Stimulated activated CD8-positive, alpha-beta memory T cell treated with anti-CD3 and anti-CD28 coated beads, Interleukin-4, amount 100 ng/mL, for 48 hours (primary cell): ENCODE measurements around the gene PCID2.

ENCODE experiments used
- DNase-seq: peaks from one replicate; pipeline ENCODE4 v3.0.0-alpha.2; 2020

Gene PCID2

GRCh38 chr13:113186061-113186900 lies 22.2 kb downstream of the PCID2 start:
- no peak for DNase-seq

GRCh38 chr13:113184568-113185440 lies 23.7 kb downstream of the PCID2 start:
- DNase-seq = no peak

- DNase-seq = no peak
These were observed 24.9 kb downstream of the PCID2 start for GRCh38 chr13:113183450-113184129.

GRCh38 chr13:113182046-113182445 lies 26.4 kb downstream of the PCID2 start:
- DNase-seq = no peak

- DNase-seq = no peak
These were observed 28.9 kb downstream of the PCID2 start for GRCh38 chr13:113179374-113180230.

- DNase-seq = no peak
These were observed 29.6 kb downstream of the PCID2 start for GRCh38 chr13:113178896-113179167.

- DNase-seq = no peak
These were observed 30.2 kb downstream of the PCID2 start for GRCh38 chr13:113178070-113178895.

GRCh38 chr13:113176822-113177221 lies 31.6 kb downstream of the PCID2 start:
- no peak for DNase-seq

GRCh38 chr13:113176280-113176679 lies 32.2 kb downstream of the PCID2 start:
- DNase-seq = peak; percentile 51

- no peak for DNase-seq
These were observed 36.0 kb downstream of the PCID2 start for GRCh38 chr13:113172419-113172926.

GRCh38 chr13:113171250-113172125 lies 37.0 kb downstream of the PCID2 start:
- no peak for DNase-seq

GRCh38 chr13:113170511-113170910 lies 38.0 kb downstream of the PCID2 start:
- no peak for DNase-seq

GRCh38 chr13:113169277-113170272 lies 38.9 kb downstream of the PCID2 start:
- no peak for DNase-seq

GRCh38 chr13:113168211-113168610 lies 40.3 kb downstream of the PCID2 start:
- DNase-seq = no peak

- DNase-seq = no peak
These were observed 40.9 kb downstream of the PCID2 start for GRCh38 chr13:113167575-113167974.

- DNase-seq = no peak
These were observed 41.3 kb downstream of the PCID2 start for GRCh38 chr13:113167155-113167554.

GRCh38 chr13:113166681-113167080 lies 41.8 kb downstream of the PCID2 start:
- no peak for DNase-seq

GRCh38 chr13:113166266-113166665 lies 42.2 kb downstream of the PCID2 start:
- DNase-seq = peak; percentile 53

- DNase-seq = no peak
These were observed 44.0 kb downstream of the PCID2 start for GRCh38 chr13:113164492-113164891.
